IMR-90 (cell line): ENCODE data around the gene CLBA1. TPM values are rescaled to one million over a fixed set of nuclear protein-coding genes. Genes with fewer than 3 reads are reported as not detected.

ENCODE experiments used
- ATAC-seq: fragments of 200-7000 bp; cut with Tn5 transposase; 2 replicates; pipeline ENCODE4 v1.9.1; 2020; ENCODE audit warnings: low read depth, mild to moderate bottlenecking, moderate library complexity
- BruUV-seq: library from RNA; stranded (reverse); fragments of 400-500 nt; replicated peaks from 2 replicates; lab custom pipeline; 2021; lab: Mats Ljungman, UMichigan
- CTCF ChIA-PET: fragments of 300-600 bp; formaldehyde crosslinking; extraction: SDS; loops from one replicate; lab custom pipeline; 2021; ENCODE audit warnings: antibody characterized with exemption; lab: Yijun Ruan, JAX
- POLR2A ChIA-PET: fragments of 300-600 bp; sonication (Branson Sonifier 250); formaldehyde crosslinking; loops from one replicate; lab custom pipeline; 2022; ENCODE audit warnings: antibody characterized with exemption; ENCODE audit not compliant: unreplicated experiment; lab: Charles Lee
- DNase-seq: peaks from one replicate; pipeline ENCODE4 v3.0.0; 2013
- H2AFZ ChIP-seq: replicated peaks from 2 replicates; pipeline ENCODE3; 2013; ENCODE audit warnings: low read length, mild to moderate bottlenecking; ENCODE audit not compliant: poor library complexity
- H2AK5ac ChIP-seq: 2 replicates; pipeline ENCODE4 v1.6.1; 2013; ENCODE audit warnings: low read depth, low read length, inconsistent platforms
- H2AK9ac ChIP-seq: replicated peaks from 2 replicates; pipeline ENCODE3; 2013; ENCODE audit warnings: mild to moderate bottlenecking, low read depth, low read length, moderate library complexity; ENCODE audit not compliant: poor library complexity
- H2BK120ac ChIP-seq: 2 replicates; pipeline ENCODE4 v1.6.1; 2013; ENCODE audit warnings: low read depth, low read length, inconsistent platforms
- H2BK15ac ChIP-seq: 3 replicates; pipeline ENCODE4 v1.6.1; 2013; ENCODE audit warnings: low read depth, low read length, inconsistent platforms
- H2BK20ac ChIP-seq: 2 replicates; pipeline ENCODE4 v1.6.1; 2013; ENCODE audit warnings: low read depth, mild to moderate bottlenecking, inconsistent platforms, low read length, moderate library complexity
- H2BK5ac ChIP-seq: 2 replicates; pipeline ENCODE4 v1.6.1; 2013; ENCODE audit warnings: mild to moderate bottlenecking, low read depth, low read length, inconsistent platforms; ENCODE audit not compliant: poor library complexity, severe bottlenecking
- H3K14ac ChIP-seq: replicated peaks from 2 replicates; pipeline ENCODE4 v1.6.1; 2013; ENCODE audit warnings: low read depth, low read length, inconsistent platforms
- H3K18ac ChIP-seq: 2 replicates; pipeline ENCODE4 v1.6.1; 2013; ENCODE audit warnings: low read depth, low read length, control low read depth
- H3K23ac ChIP-seq: 2 replicates; pipeline ENCODE4 v1.6.1; 2013; ENCODE audit warnings: low read depth, low read length, inconsistent platforms
- H3K27ac ChIP-seq: 2 replicates; pipeline ENCODE4 v1.5.1; 2013; ENCODE audit warnings: mild to moderate bottlenecking, control low read depth, low read length; ENCODE audit not compliant: insufficient read depth
- H3K27me3 ChIP-seq: 2 replicates; pipeline ENCODE4 v1.6.1; 2013; ENCODE audit warnings: low read length; ENCODE audit not compliant: control insufficient read depth, insufficient read depth
- H3K36me3 ChIP-seq: 2 replicates; pipeline ENCODE4 v1.6.1; 2013; ENCODE audit warnings: low read length, mixed read lengths; ENCODE audit not compliant: control insufficient read depth, insufficient read depth
- H3K4ac ChIP-seq: 2 replicates; pipeline ENCODE4 v1.6.1; 2013; ENCODE audit warnings: low read depth, low read length, inconsistent platforms
- H3K4me1 ChIP-seq: 2 replicates; pipeline ENCODE4 v1.6.1; 2013; ENCODE audit warnings: low read length, mixed read lengths; ENCODE audit not compliant: control insufficient read depth, insufficient read depth
- H3K4me2 ChIP-seq: 2 replicates; pipeline ENCODE4 v1.6.1; 2013; ENCODE audit warnings: low read depth, mild to moderate bottlenecking, control low read depth, low read length, moderate library complexity
- H3K4me3 ChIP-seq: 2 replicates; pipeline ENCODE4 v1.5.1; 2013; ENCODE audit warnings: low read depth, mild to moderate bottlenecking, control low read depth, low read length, moderate library complexity; ENCODE audit not compliant: insufficient read depth
- H3K56ac ChIP-seq: 2 replicates; pipeline ENCODE4 v1.6.1; 2013; ENCODE audit warnings: low read length, inconsistent platforms; ENCODE audit not compliant: insufficient read depth; ENCODE audit errors: extremely low read depth
- H3K79me1 ChIP-seq, 2 experiments: 2 replicates each; pipeline ENCODE4 v1.6.1; 2013; ENCODE audit warnings: low read length in 2 of 2, inconsistent platforms in 1 of 2, low read depth in 1 of 2
- H3K9ac ChIP-seq: 2 replicates; pipeline ENCODE4 v1.6.1; 2013; ENCODE audit warnings: low read depth, low read length, control low read depth
- H3K9me1 ChIP-seq: 2 replicates; pipeline ENCODE4 v1.6.1; 2013; ENCODE audit warnings: low read length, inconsistent platforms; ENCODE audit not compliant: insufficient read depth
- H3K9me3 ChIP-seq: 2 replicates; pipeline ENCODE4 v1.6.1; 2013; ENCODE audit warnings: low read length; ENCODE audit not compliant: control insufficient read depth, insufficient read depth
- H4K20me1 ChIP-seq: 2 replicates; pipeline ENCODE4 v1.6.1; 2013; ENCODE audit warnings: low read length, inconsistent platforms; ENCODE audit not compliant: insufficient read depth
- H4K5ac ChIP-seq: 2 replicates; pipeline ENCODE4 v1.6.1; 2013; ENCODE audit warnings: mild to moderate bottlenecking, low read depth, low read length, control low read depth
- H4K8ac ChIP-seq, 2 experiments: 2 replicates each; pipeline ENCODE4 v1.6.1; 2013; ENCODE audit warnings: low read depth in 2 of 2, low read length in 2 of 2, control low read depth in 1 of 2, inconsistent platforms in 1 of 2
- H4K91ac ChIP-seq: 2 replicates; pipeline ENCODE4 v1.6.1; 2013; ENCODE audit warnings: low read depth, low read length, inconsistent platforms; ENCODE audit not compliant: insufficient read depth
- BHLHE40 ChIP-seq: fragments of 150-350 bp; IDR thresholded peaks from 2 replicates; pipeline ENCODE4 v1.6.1; 2016; ENCODE audit warnings: mild to moderate bottlenecking, low read depth, low read length
- CEBPB ChIP-seq: IDR thresholded peaks from 2 replicates; pipeline ENCODE4 v1.6.1; 2012; ENCODE audit warnings: low read depth, low read length, improper control_type of control experiment
- CHD1 ChIP-seq: IDR thresholded peaks from 2 replicates; pipeline ENCODE4 v1.6.1; 2012; ENCODE audit warnings: low read depth, low read length, improper control_type of control experiment
- CTCF ChIP-seq: conservative IDR thresholded peaks from 2 replicates; pipeline ENCODE4 v1.5.1; 2012; ENCODE audit warnings: mild to moderate bottlenecking, low read depth, low read length, improper control_type of control experiment
- ELK1 ChIP-seq: fragments of 150-350 bp; IDR thresholded peaks from 2 replicates; pipeline ENCODE4 v1.6.1; 2016; ENCODE audit warnings: low read depth, mild to moderate bottlenecking, low read length, moderate library complexity, borderline replicate concordance
- FOS ChIP-seq: fragments of 150-350 bp; IDR thresholded peaks from 2 replicates; pipeline ENCODE4 v1.6.1; 2016; ENCODE audit warnings: low read depth, low read length
- MAFK ChIP-seq: IDR thresholded peaks from 2 replicates; pipeline ENCODE4 v1.6.1; 2012; ENCODE audit warnings: low read depth, low read length, improper control_type of control experiment
- MAZ ChIP-seq: IDR thresholded peaks from 2 replicates; pipeline ENCODE4 v1.6.1; 2012; ENCODE audit warnings: low read depth, mild to moderate bottlenecking, low read length, improper control_type of control experiment, moderate library complexity, borderline replicate concordance
- MXI1 ChIP-seq: IDR thresholded peaks from 2 replicates; pipeline ENCODE4 v1.6.1; 2012; ENCODE audit warnings: low read depth, mild to moderate bottlenecking, low read length, moderate library complexity, borderline replicate concordance
- NFE2L2 ChIP-seq: fragments of 150-350 bp; IDR thresholded peaks from 2 replicates; pipeline ENCODE4 v1.6.1; 2016; ENCODE audit warnings: low read depth, mild to moderate bottlenecking, low read length
- POLR2A ChIP-seq: IDR thresholded peaks from 2 replicates; pipeline ENCODE4 v1.6.1; 2012; ENCODE audit warnings: mild to moderate bottlenecking, low read depth, low read length
- RAD21 ChIP-seq: IDR thresholded peaks from 2 replicates; pipeline ENCODE4 v1.6.1; 2012; ENCODE audit warnings: low read length, improper control_type of control experiment
- RCOR1 ChIP-seq: IDR thresholded peaks from 2 replicates; pipeline ENCODE4 v1.6.1; 2012; ENCODE audit warnings: mild to moderate bottlenecking, low read length, improper control_type of control experiment; ENCODE audit not compliant: insufficient replicate concordance
- RFX5 ChIP-seq: IDR thresholded peaks from 2 replicates; pipeline ENCODE4 v1.8.0; 2012; ENCODE audit warnings: low read depth, mild to moderate bottlenecking, low read length, moderate library complexity
- SMC3 ChIP-seq: fragments of 150-350 bp; IDR thresholded peaks from 2 replicates; pipeline ENCODE4 v1.6.1; 2016; ENCODE audit warnings: low read depth, mild to moderate bottlenecking, antibody characterized with exemption, low read length, moderate library complexity
- USF2 ChIP-seq: fragments of 150-350 bp; IDR thresholded peaks from 2 replicates; pipeline ENCODE4 v1.6.1; 2017; ENCODE audit warnings: mild to moderate bottlenecking, antibody characterized with exemption, low read length, low read depth
- WGBS, 2 experiments: methylation state at CpG; one replicate each; pipeline versions ENCODE4 v1.1.5 to v1.1.7; 2013; ENCODE audit warnings: missing lambda C conversion rate in 2 of 2; ENCODE audit not compliant: insufficient read length in 1 of 2; ENCODE audit errors: extremely low coverage in 2 of 2; 5-methylcytosine and 5-hydroxymethylcytosine counted together
- dilution Hi-C: fragments of 300-500 bp; cut with HindIII; formaldehyde crosslinking; loops from one replicate; pipeline ENCODE4 v1.14.3; 2018; ENCODE audit warnings: low sequenced_read_pairs; ENCODE audit not compliant: unreplicated experiment
- in situ Hi-C: fragments of 300-500 bp; cut with MboI; formaldehyde crosslinking; loops from 3 replicates; pipeline ENCODE4 v1.14.3; 2019; ENCODE audit warnings: low sequenced_read_pairs, inconsistent platforms, mixed read lengths
- intact Hi-C: fragments of 100-400 bp; cut with micrococcal nuclease; formaldehyde crosslinking; loops from 2 replicates; pipeline ENCODE4 v1.10.0; 2022
- polyA plus RNA-seq, 3 experiments: library from polyadenylated mRNA; depleted of rRNA; stranded (reverse); fragments of >200 nt; gene quantifications; 2 replicates each; pipeline ENCODE4 v1.2.3, GENCODE V29; 2012; ENCODE audit warnings: low replicate concordance in 1 of 3
- total RNA-seq: library from RNA; depleted of rRNA; stranded (reverse); fragments of >200 nt; gene quantifications from 2 replicates; pipeline ENCODE4 v1.2.3, GENCODE V29; 2012

The CLBA1 gene
- total and polyA plus RNA-seq, 2 of the 4 experiments (the other 2 are of a cell fraction) = 2.7 to 6.2 TPM

GRCh38 chr14:104964546-104964945 lies 21.0 kb upstream of the CLBA1 start:
- no peak overlapping the region for H3K27ac ChIP-seq
- no peak overlapping the region for H2BK20ac ChIP-seq
- H2AFZ ChIP-seq = no peak overlapping the region
- H3K4me1 ChIP-seq = peaks cover 13% of the 10 kb centered on the region
- no peak overlapping the region for H2AK5ac ChIP-seq
- peaks cover 2% of the 10 kb centered on the region for H3K27me3 ChIP-seq
- no peak overlapping the region for H2BK5ac ChIP-seq
- ChIA-PET CTCF (no interaction called here), POLR2A (no interaction called here)
- no peak overlapping the region for H3K23ac ChIP-seq
- H4K5ac ChIP-seq = no peak overlapping the region
- 100% methylated on average over 1 of the region's 7 CpGs; no CpG with 5 or more reads in 1 of the 2 experiments for WGBS, 2 experiments
- H3K79me1 ChIP-seq = peaks cover 0 to 17% of the 10 kb centered on the region in 2 experiments; a peak in 1 of 4 replicates
- H3K4me3 ChIP-seq = no peak overlapping the region
- H4K20me1 ChIP-seq = no peaks in the 10 kb centered on the region
- no peak overlapping the region for H4K91ac ChIP-seq
- H3K9me1 ChIP-seq = no peaks in the 10 kb centered on the region; the same call in 1 of the 2 replicates
- no peaks in the 10 kb centered on the region for H3K9me3 ChIP-seq
- no peak overlapping the region for H3K4me2 ChIP-seq
- no peaks in the 10 kb centered on the region for H3K36me3 ChIP-seq
- H3K56ac ChIP-seq = no peak overlapping the region
- no peak overlapping the region for H3K14ac ChIP-seq
- no peak overlapping the region for H4K8ac ChIP-seq
- H2BK15ac ChIP-seq = no peak overlapping the region
- dilution Hi-C loops (no loop called here), in situ Hi-C loops (no loop called here), intact Hi-C loops (no loop called here)
- no TSS peak for BruUV-seq
- H3K4ac ChIP-seq = no peak overlapping the region
- no peak overlapping the region for H2AK9ac ChIP-seq
- ATAC-seq (no peak), DNase-seq (no peak)
- TF ChIP-seq RCOR1 (no peak), MXI1 (no peak), ELK1 (no peak), MAZ (no peak), CTCF (no peak), BHLHE40 (no peak), RFX5 (no peak), CHD1 (no peak), POLR2A (no peak), SMC3 (no peak), NFE2L2 (no peak), USF2 (no peak), CEBPB (no peak), FOS (no peak), RAD21 (no peak), MAFK (no peak)
- no peak overlapping the region for H3K18ac ChIP-seq
- no peak overlapping the region for H3K9ac ChIP-seq
- H2BK120ac ChIP-seq = no peak overlapping the region
